ENCODE results near the gene GPSM1. TPM values are rescaled to one million over a fixed set of nuclear protein-coding genes. Genes with fewer than 3 reads are reported as not detected.
A peak's percentile ranks its signal among the peaks of the same experiment; 100 is the strongest.

Gene GPSM1
- total RNA-seq, 4 donors from 2014 or later, result 0.98 to 1.7 (median 1.2) TPM; not detected in 1

DNA sequence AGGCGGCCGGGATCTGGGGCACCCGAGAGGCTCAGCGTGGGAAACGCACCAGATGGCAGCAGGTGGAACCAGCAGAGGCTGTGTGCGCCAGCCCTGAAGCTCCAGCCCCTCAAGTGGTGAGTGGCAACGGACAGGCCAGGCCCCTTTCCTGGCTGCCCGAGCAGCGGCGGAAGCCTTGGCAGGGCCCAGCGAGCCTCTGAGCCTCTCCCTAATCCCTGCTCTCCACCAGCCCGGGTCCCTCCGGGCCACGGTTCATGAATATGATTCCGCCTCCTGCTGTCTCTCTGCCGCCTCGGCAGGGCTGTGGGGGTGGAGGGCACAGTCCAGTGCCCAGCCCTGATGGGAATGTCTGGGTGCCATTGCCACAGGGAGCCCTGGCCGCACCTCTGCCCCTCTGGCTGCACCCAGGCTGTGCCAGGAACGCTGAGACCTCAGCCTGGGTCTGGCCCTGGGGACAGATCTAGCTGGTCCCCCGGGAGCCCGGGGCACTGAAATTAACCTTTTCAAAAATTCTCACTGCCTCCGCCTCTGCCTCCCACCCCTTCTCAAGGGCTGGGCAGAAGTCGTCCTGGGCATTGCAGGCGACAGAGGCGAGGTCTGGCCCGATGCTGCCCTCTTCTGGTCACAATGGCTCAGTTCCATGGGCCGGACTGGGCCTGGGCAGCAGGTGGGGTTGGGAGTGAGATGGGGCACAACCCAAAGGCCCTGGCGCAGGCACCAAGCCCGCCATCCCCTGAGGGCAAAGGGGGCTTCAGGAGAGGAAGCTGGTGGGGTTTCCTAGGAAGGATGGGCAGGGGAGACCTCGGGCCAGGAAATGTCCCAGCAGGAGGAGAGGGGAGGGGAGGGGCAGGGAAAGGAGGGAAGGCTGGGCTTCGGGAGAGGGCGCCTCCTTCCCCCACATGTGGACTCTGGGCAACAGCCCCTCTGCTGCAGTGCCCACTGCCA lies 43.8 kb upstream of the GPSM1 start:
- no peak overlapping the region for H3K27ac ChIP-seq
- intact Hi-C loops (cut with DNase I; ENCODE audit: low total_unique reads), result loop anchor here (1.0 kb wide), 2 partner anchors 113 to 150 kb away; no protein-coding TSS in a partner anchor

DNA sequence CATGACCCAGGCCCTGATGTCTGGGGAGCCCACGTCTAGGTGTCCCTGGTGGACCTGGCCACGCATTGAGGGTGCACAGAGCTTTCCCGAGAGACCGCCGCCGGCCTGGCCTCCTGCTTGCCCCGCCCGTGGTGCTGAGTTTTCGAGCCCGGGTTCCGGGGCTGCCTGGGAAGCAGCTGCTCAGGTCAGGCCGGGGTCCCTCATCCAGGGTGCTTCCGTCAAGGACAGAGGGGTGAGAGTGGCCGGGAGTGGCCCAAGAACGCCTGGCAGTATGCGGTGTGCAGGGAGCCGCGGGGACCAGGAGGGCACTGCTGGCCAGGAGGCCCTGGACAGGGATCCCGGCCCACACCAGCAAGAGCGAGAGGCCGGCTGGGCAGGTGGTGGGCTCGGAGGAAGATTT lies 43.0 kb upstream of the GPSM1 start:
- H3K4me3 ChIP-seq, result no peak overlapping the region
- H3K4me1 ChIP-seq, result peaks cover 6 to 8% of the 10 kb centered on the region in 2 donors
- no peaks in the 10 kb centered on the region for H3K9me3 ChIP-seq
- in situ Hi-C loops (cut with MboI; ENCODE audit: low sequenced_read_pairs in 4 of 4), result loop anchor here in 1 of 4 donors (25.0 kb wide), 1 partner anchor 122 kb away; no protein-coding TSS in a partner anchor
- H3K36me3 ChIP-seq, result no peaks in the 10 kb centered on the region
- TF ChIP-seq, protein P1, sequence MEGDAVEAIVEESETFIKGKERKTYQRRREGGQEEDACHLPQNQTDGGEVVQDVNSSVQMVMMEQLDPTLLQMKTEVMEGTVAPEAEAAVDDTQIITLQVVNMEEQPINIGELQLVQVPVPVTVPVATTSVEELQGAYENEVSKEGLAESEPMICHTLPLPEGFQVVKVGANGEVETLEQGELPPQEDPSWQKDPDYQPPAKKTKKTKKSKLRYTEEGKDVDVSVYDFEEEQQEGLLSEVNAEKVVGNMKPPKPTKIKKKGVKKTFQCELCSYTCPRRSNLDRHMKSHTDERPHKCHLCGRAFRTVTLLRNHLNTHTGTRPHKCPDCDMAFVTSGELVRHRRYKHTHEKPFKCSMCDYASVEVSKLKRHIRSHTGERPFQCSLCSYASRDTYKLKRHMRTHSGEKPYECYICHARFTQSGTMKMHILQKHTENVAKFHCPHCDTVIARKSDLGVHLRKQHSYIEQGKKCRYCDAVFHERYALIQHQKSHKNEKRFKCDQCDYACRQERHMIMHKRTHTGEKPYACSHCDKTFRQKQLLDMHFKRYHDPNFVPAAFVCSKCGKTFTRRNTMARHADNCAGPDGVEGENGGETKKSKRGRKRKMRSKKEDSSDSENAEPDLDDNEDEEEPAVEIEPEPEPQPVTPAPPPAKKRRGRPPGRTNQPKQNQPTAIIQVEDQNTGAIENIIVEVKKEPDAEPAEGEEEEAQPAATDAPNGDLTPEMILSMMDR (IDR thresholded peaks at IDR 0.05 in 4 of 5, conservative IDR thresholded peaks at IDR 0.05 in 1 of 5), result no peak
- TF ChIP-seq POLR2A (IDR thresholded peaks at IDR 0.05), result no peak
- no peak overlapping the region for H3K27ac ChIP-seq
- no peak for DNase-seq
- H3K27me3 ChIP-seq, result peaks cover 16 to 33% (median 17%) of the 10 kb centered on the region in 3 donors
- ATAC-seq, result no peak
- intact Hi-C loops (cut with DNase I; ENCODE audit: low total_unique reads), result no loop called here

More for the DNA sequence above, 43.8 kb upstream of the GPSM1 start:
- ATAC-seq (peak; percentile 93 to 95), DNase-seq (peak; percentile 43 to 57)
- H3K36me3 ChIP-seq, result no peaks in the 10 kb centered on the region
- H3K9me3 ChIP-seq, result no peaks in the 10 kb centered on the region
- in situ Hi-C loops (cut with MboI; ENCODE audit: low sequenced_read_pairs in 4 of 4), result loop anchor here in 1 of 4 donors (25.0 kb wide), 1 partner anchor 121 kb away; no protein-coding TSS in a partner anchor
- TF ChIP-seq, protein P1 (IDR thresholded peaks at IDR 0.05 in 4 of 5, conservative IDR thresholded peaks at IDR 0.05 in 1 of 5), result peak; percentile 60 to 85 (median 74)
- no peak for TF ChIP-seq POLR2A (IDR thresholded peaks at IDR 0.05)
- peaks cover 16 to 33% (median 17%) of the 10 kb centered on the region in 3 donors for H3K27me3 ChIP-seq
- peaks cover 6 to 8% of the 10 kb centered on the region in 2 donors for H3K4me1 ChIP-seq
- peak overlapping the region; percentile 23 to 37 (median 26) for H3K4me3 ChIP-seq

DNA sequence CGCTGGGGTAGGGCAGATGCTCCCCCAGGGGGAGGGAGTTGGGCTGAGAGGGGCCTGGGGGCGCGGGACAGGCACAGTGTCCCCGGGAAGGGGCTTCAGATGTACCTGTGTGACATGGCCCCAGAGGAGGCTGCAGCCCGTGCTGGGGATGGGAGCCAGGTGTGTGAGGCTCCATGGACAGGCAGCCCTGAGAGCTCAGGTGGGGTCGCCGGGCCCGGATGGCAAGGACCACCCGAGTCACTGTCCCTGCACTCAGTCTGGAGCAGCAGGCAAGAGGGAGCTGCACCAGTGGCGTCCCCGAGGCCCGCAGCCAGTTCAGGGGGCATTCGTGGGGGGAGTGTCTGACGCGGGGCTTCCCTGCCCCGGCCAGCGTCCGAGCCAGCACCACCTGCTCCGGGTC lies 42.4 kb upstream of the GPSM1 start:
- H3K27me3 ChIP-seq, result peaks cover 13 to 33% (median 17%) of the 10 kb centered on the region in 3 donors
- TF ChIP-seq, protein P1 (IDR thresholded peaks at IDR 0.05 in 4 of 5, conservative IDR thresholded peaks at IDR 0.05 in 1 of 5), result no peak
- TF ChIP-seq POLR2A (IDR thresholded peaks at IDR 0.05), result no peak
- intact Hi-C loops (cut with DNase I; ENCODE audit: low total_unique reads), result no loop called here
- no peaks in the 10 kb centered on the region for H3K9me3 ChIP-seq
- no peak overlapping the region for H3K27ac ChIP-seq
- no peak for ATAC-seq
- no peak overlapping the region for H3K4me3 ChIP-seq
- peaks cover 6 to 8% of the 10 kb centered on the region in 2 donors for H3K4me1 ChIP-seq
- no peak for DNase-seq
- in situ Hi-C loops (cut with MboI; ENCODE audit: low sequenced_read_pairs in 4 of 4), result loop anchor here in 1 of 4 donors (25.0 kb wide), 1 partner anchor 123 kb away; no protein-coding TSS in a partner anchor
- H3K36me3 ChIP-seq, result no peaks in the 10 kb centered on the region

GRCh38 chr9:136285501-136286358 lies 41.6 kb upstream of the GPSM1 start:
- ATAC-seq (no peak), DNase-seq (no peak)
- in situ Hi-C loops (cut with MboI; ENCODE audit: low sequenced_read_pairs in 4 of 4), result loop anchor here in 1 of 4 donors (25.0 kb wide), 1 partner anchor 123 kb away; no protein-coding TSS in a partner anchor
- Histone ChIP-seq H3K9me3 (no peaks in the 10 kb centered on the region), H3K4me1 (peaks cover 6 to 8% of the 10 kb centered on the region in 2 donors), H3K36me3 (no peaks in the 10 kb centered on the region), H3K27me3 (peaks cover 11 to 40% (median 21%) of the 10 kb centered on the region in 3 donors), H3K27ac (no peak overlapping the region), H3K4me3 (no peak overlapping the region)
- no peak for TF ChIP-seq POLR2A (IDR thresholded peaks at IDR 0.05)
- TF ChIP-seq, protein P1 (IDR thresholded peaks at IDR 0.05 in 4 of 5, conservative IDR thresholded peaks at IDR 0.05 in 1 of 5), result no peak
- intact Hi-C loops (cut with DNase I; ENCODE audit: low total_unique reads), result no loop called here
